A549 treated with AZD9567 at 1 μM for 4 hours (cell line): Measurements from ENCODE around the gene LAMP1. TPM values are rescaled to one million over a fixed set of nuclear protein-coding genes. Genes with fewer than 3 reads are reported as not detected.

Source experiments
- total RNA-seq: library from RNA; stranded (reverse); fragments of 200-300 nt; extraction: Qiagen RNA extraction; gene quantifications from 5 replicates; pipeline ENCODE4 v1.2.3, GENCODE V29; 2022; ENCODE audit not compliant: insufficient read depth

The LAMP1 gene, protein sequence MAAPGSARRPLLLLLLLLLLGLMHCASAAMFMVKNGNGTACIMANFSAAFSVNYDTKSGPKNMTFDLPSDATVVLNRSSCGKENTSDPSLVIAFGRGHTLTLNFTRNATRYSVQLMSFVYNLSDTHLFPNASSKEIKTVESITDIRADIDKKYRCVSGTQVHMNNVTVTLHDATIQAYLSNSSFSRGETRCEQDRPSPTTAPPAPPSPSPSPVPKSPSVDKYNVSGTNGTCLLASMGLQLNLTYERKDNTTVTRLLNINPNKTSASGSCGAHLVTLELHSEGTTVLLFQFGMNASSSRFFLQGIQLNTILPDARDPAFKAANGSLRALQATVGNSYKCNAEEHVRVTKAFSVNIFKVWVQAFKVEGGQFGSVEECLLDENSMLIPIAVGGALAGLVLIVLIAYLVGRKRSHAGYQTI
- total RNA-seq: 70.4 to 91.9 TPM (median 90.4 TPM) in 5 replicates

DNA sequence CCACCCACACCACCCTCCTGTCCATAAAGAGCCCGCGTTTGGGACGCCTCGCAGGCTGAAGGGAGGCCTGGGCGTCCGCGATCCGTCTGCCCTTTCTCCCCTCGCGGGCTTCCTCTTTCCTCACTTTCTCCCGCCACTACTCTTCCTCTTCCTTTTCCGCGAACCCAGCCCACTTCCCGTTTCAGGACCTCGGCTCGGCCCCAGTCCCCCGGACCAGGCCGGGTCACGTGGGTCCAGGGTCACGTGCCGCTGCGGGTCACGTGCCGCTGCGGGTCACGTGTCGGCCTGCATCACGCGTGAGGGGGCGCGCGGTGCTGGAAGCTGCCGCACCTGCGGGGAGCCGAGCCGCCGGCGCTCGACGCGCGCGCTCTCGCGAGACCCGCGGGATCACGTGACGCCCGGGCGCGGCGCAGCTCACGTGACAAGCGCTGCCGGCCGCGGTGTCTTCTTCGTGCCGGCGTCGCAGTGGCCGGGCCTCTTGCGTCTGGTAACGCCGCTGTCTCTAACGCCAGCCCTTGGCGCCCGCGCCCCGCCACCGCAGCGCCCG lies at the start of gene LAMP1:
LAMP1 (plus strand) TSS at position 417 of the 547 bp plus-strand sequence. CDS start 196 bp downstream, outside the sequence.

Other genes starting within 250 kb of the LAMP1 start
- 0.04 to 0.12 TPM (median 0.09 TPM) in 4 of 5 replicates, not detected in the other for gene F7, start 191.4 kb upstream of the LAMP1 start, total RNA-seq
- 0.05 to 0.07 TPM (median 0.07 TPM) in 3 of 5 replicates, not detected in the others for gene F10, start 174.4 kb upstream of the LAMP1 start, total RNA-seq
- not detected in 5 replicates for gene PROZ, start 138.6 kb upstream of the LAMP1 start, total RNA-seq
- 40.5 to 49.6 TPM (median 41.8 TPM) in 5 replicates for gene PCID2, start 88.6 kb upstream of the LAMP1 start, total RNA-seq
- 47.6 to 56.8 TPM (median 52.9 TPM) in 5 replicates for gene CUL4A, start 87.6 kb upstream of the LAMP1 start, total RNA-seq
- gene GRTP1, start 66.9 kb downstream of the LAMP1 start, total RNA-seq: 1.6 to 2.5 TPM (median 1.8 TPM) in 5 replicates
- gene ADPRHL1, start 156.2 kb downstream of the LAMP1 start, total RNA-seq: 12.0 to 18.8 TPM (median 13.5 TPM) in 5 replicates
- 7.1 to 13.5 TPM (median 12.0 TPM) in 5 replicates for gene DCUN1D2, start 193.5 kb downstream of the LAMP1 start, total RNA-seq